MCF 10A (cell line): Measurements from ENCODE around the gene HECTD4. TPM values are rescaled to one million over a fixed set of nuclear protein-coding genes. Genes with fewer than 3 reads are reported as not detected.

Source experiments
- BruUV-seq: library from RNA; stranded (reverse); fragments of 400-500 nt; replicated peaks from 2 replicates; lab custom pipeline; 2021; lab: Mats Ljungman, UMichigan
- CTCF ChIA-PET: fragments of 300-600 bp; sonication (Branson Sonifier 250); formaldehyde crosslinking; extraction: SDS; loops from one replicate; lab custom pipeline; 2021; ENCODE audit warnings: antibody characterized with exemption, inconsistent platforms; lab: Yijun Ruan, JAX
- POLR2A ChIA-PET: fragments of 300-600, 350-650 bp; sonication (Branson Sonifier 250); formaldehyde crosslinking; extraction: SDS; loops from one replicate; lab custom pipeline; 2020; ENCODE audit warnings: antibody characterized with exemption, inconsistent platforms; lab: Yijun Ruan, JAX
- DNase-seq: peaks from one replicate; pipeline ENCODE4 v3.0.0-alpha.2; 2018; ENCODE audit not compliant: unreplicated experiment
- H3K27ac Mint-ChIP-seq: one replicate; pipeline ENCODE4 v1.8.0; 2022; ENCODE audit warnings: mild to moderate bottlenecking, low read depth, mixed read lengths; ENCODE audit not compliant: unreplicated experiment
- H3K27me3 Mint-ChIP-seq: one replicate; pipeline ENCODE4 v1.8.0; 2022; ENCODE audit warnings: mixed read lengths; ENCODE audit not compliant: insufficient read depth, unreplicated experiment
- H3K36me3 Mint-ChIP-seq: one replicate; pipeline ENCODE4 v1.8.0; 2022; ENCODE audit warnings: mild to moderate bottlenecking, moderate library complexity, mixed read lengths; ENCODE audit not compliant: insufficient read depth, unreplicated experiment
- H3K4me1 Mint-ChIP-seq: one replicate; pipeline ENCODE4 v1.8.0; 2022; ENCODE audit warnings: mixed read lengths; ENCODE audit not compliant: insufficient read depth, unreplicated experiment
- H3K4me3 Mint-ChIP-seq: one replicate; pipeline ENCODE4 v1.8.0; 2022; ENCODE audit warnings: mild to moderate bottlenecking, moderate library complexity, mixed read lengths; ENCODE audit not compliant: unreplicated experiment
- H3K9me3 Mint-ChIP-seq: one replicate; pipeline ENCODE4 v1.8.0; 2022; ENCODE audit warnings: mixed read lengths; ENCODE audit not compliant: unreplicated experiment
- CTCF ChIP-seq: fragments of 200-600 bp; IDR thresholded peaks from one replicate; pipeline ENCODE4 v1.8.0; 2022; ENCODE audit warnings: antibody characterized with exemption, mild to moderate bottlenecking; ENCODE audit not compliant: unreplicated experiment
- intact Hi-C: fragments of 100-400 bp; cut with micrococcal nuclease; formaldehyde crosslinking; loops from 2 replicates; pipeline ENCODE4 v1.14.1; 2022
- total RNA-seq: library from RNA; stranded (reverse); gene quantifications from 2 replicates; pipeline ENCODE4 v1.2.3, GENCODE V29; 2022

Gene HECTD4
- total RNA-seq, 1 experiment from 2014 or later: 35.2 TPM

GRCh38 chr12:112427760-112428159 lies 45.5 kb upstream of the HECTD4 start:
- no TSS peak for BruUV-seq
- ChIA-PET CTCF (interaction anchor here (0.6 kb wide), 1 partner anchor 86 kb away, joined by 3 read pairs; no protein-coding TSS in a partner anchor), POLR2A (interaction anchor here (0.7 to 1.2 kb wide), 2 partner anchors 8 to 53 kb away, joined by 3 read pairs; no protein-coding TSS in a partner anchor)
- Mint-ChIP-seq H3K27ac (no peak overlapping the region), H3K9me3 (no peaks in the 10 kb centered on the region), H3K4me1 (peaks cover 23% of the 10 kb centered on the region), H3K36me3 (peaks cover 21% of the 10 kb centered on the region), H3K4me3 (no peak overlapping the region), H3K27me3 (no peaks in the 10 kb centered on the region)
- TF ChIP-seq CTCF: no peak
- DNase-seq: no peak
- intact Hi-C loops: no loop called here

GRCh38 chr12:112425582-112426382 lies 43.6 kb upstream of the HECTD4 start:
- intact Hi-C loops: no loop called here

GRCh38 chr12:112424126-112424525 lies 41.9 kb upstream of the HECTD4 start:
- DNase-seq: no peak
- H3K27ac Mint-ChIP-seq: no peak overlapping the region
- BruUV-seq: no TSS peak
- ChIA-PET POLR2A (no interaction called here), CTCF (interaction anchor here (0.6 to 0.7 kb wide), 4 partner anchors 8 to 960 kb away, joined by 3 to 4 read pairs (median 4); no protein-coding TSS in a partner anchor)
- H3K4me3 Mint-ChIP-seq: no peak overlapping the region
- intact Hi-C loops: no loop called here
- no peak for TF ChIP-seq CTCF
- H3K4me1 Mint-ChIP-seq: peaks cover 41% of the 10 kb centered on the region
- H3K9me3 Mint-ChIP-seq: no peaks in the 10 kb centered on the region
- H3K27me3 Mint-ChIP-seq: no peaks in the 10 kb centered on the region
- peaks cover 22% of the 10 kb centered on the region for H3K36me3 Mint-ChIP-seq

More at GRCh38 chr12:112425582-112426382, 43.6 kb upstream of the HECTD4 start:
- no peak overlapping the region for H3K27ac Mint-ChIP-seq
- TF ChIP-seq CTCF: no peak
- H3K4me3 Mint-ChIP-seq: no peak overlapping the region
- peaks cover 38% of the 10 kb centered on the region for H3K4me1 Mint-ChIP-seq
- CTCF ChIA-PET: interaction anchor here (0.7 kb wide), 1 partner anchor 249 kb away, joined by 3 read pairs; no protein-coding TSS in a partner anchor
- BruUV-seq: no TSS peak
- POLR2A ChIA-PET: no interaction called here
- H3K9me3 Mint-ChIP-seq: no peaks in the 10 kb centered on the region
- no peak for DNase-seq
- H3K36me3 Mint-ChIP-seq: peaks cover 13% of the 10 kb centered on the region
- no peaks in the 10 kb centered on the region for H3K27me3 Mint-ChIP-seq

- DNase-seq: no peak
- peaks cover 34% of the 10 kb centered on the region for H3K4me1 Mint-ChIP-seq
- H3K36me3 Mint-ChIP-seq: peaks cover 23% of the 10 kb centered on the region
- POLR2A ChIA-PET: interaction anchor here (0.5 to 1.7 kb wide), 2 partner anchors 18 to 442 kb away, joined by 3 to 4 read pairs; no protein-coding TSS in a partner anchor
- H3K27me3 Mint-ChIP-seq: no peaks in the 10 kb centered on the region
- no TSS peak for BruUV-seq
- H3K4me3 Mint-ChIP-seq: no peak overlapping the region
- H3K27ac Mint-ChIP-seq: no peak overlapping the region
- CTCF ChIA-PET: no interaction called here
- TF ChIP-seq CTCF: no peak
- H3K9me3 Mint-ChIP-seq: no peaks in the 10 kb centered on the region
- intact Hi-C loops: no loop called here
Measured at GRCh38 chr12:112422531-112422930, 40.3 kb upstream of the HECTD4 start.
